GM18520 (cell line): ENCODE data around the gene OLFML3.
"Not testable (repeated sequence)": the region's sequence is repeated elsewhere in the genome, so short reads cannot be mapped to it uniquely, and the experiment has no call there.

Experiments
- ATAC-seq: cut with Tn5 transposase; IDR thresholded peaks from one replicate; pipeline ENCODE4 v1.9.1; 2021; ENCODE audit not compliant: unreplicated experiment

Gene OLFML3

DNA sequence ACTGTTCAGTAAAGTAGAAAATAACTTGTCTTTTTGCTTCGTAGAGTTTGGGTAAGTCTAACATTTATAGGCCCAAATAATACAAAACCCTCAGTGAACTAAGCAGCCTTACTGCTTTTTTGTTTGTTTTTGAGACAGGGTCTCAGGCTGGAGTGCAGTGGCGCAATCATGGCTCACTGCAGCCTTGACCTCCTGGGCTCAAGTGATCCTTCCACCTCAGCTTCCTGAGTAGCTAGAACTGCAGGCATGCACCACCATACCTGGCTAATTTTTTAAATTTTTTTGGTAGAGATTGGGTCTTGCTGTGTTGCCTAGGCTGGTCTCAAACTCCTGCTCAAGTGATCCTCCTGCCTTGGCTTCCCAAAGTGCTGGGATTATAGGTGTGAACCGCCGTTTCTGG lies 31.1 kb upstream of the OLFML3 start:
- ATAC-seq: not testable (repeated sequence)

DNA sequence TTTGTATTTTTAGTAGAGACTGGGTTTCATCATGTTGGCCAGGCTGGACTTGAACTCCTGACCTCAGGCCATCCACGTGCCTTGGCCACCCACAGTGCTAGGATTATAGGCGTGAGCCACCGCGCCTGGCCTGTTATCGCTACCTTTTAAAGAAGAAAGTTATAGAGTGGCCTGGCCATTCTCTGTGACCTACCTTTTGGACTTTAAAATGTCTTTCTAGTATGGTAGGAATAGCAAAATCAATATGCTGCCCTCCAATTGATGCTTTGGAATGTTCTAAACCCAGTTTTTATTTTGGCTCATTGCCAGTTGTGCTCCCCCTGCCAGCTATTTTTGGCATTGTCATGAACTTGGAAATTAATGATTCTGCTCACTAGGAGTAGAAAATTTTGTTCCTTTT lies 30.3 kb upstream of the OLFML3 start:
- ATAC-seq: no peak

DNA sequence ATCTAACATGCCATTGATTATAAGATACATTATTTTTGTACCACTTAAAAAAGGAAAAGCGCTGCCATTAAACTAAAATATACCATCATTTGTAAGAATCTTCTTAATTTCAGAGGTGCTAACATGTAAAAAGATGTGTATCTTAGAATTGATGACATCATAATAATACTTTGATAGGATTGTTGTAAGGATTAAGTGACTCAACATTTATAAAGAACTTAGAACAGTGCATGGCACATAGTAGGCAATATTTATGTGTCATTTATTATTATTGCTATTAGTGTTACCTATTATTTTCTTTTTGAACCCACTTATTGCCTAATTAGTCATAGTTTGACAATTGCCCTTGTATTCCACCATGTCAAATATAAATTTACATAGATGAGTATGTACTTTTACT lies 28.4 kb upstream of the OLFML3 start:
- no peak for ATAC-seq

DNA sequence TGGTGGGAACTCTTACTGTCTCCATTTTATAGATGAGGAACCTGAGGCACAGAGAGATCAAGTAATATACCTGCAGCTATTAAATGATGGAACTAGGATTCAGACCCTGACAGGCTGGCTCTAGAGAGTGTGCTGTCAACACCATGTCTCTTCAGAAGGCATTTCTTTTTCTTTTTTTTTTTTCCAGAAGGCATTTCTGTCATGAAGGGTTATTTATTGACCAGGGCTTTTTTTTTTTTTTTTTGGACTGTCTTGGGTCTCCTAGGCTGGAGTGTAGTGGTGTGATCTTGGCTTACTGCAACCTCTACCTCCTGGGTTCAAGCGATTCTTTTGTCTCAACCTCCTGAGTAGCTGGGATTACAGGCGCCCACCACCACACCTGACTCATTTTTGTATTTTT lies 27.6 kb upstream of the OLFML3 start:
- ATAC-seq: no peak

DNA sequence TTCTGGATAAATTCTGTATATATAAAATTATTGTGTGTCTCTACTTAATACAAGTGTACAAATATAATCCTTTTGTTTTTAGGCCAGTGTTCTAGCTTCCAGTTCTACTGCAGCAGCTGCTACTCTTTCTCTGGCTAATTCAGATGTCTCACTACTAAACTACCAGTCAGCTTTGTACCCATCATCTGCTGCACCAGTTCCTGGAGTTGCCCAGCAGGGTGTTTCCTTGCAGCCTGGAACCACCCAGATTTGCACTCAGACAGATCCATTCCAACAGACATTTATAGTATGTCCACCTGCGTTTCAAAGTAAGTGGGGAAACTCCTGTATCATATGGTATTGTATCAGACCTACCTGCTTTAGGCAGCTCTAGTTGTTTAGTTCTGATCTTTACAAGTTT lies 21.3 kb upstream of the OLFML3 start:
- ATAC-seq: no peak

DNA sequence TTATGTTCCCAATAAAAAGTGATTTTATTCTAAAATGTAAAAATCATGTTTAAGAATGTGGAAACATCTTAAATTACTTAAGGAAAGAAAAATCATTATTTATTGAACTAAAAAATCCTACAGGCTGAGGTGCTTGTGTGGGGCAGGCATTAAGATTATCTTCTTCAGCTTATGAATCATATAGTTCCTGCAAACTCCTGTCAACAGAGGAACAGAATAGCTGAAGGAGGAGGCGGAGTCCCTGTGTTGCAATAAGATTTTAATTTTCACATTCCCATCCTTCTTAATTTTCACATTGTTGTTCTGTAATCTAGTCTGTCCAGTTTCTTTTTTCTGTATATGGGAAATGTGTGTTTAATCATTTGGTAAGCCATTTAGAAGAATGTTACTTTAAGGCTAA lies 20.6 kb upstream of the OLFML3 start:
- ATAC-seq: no peak

DNA sequence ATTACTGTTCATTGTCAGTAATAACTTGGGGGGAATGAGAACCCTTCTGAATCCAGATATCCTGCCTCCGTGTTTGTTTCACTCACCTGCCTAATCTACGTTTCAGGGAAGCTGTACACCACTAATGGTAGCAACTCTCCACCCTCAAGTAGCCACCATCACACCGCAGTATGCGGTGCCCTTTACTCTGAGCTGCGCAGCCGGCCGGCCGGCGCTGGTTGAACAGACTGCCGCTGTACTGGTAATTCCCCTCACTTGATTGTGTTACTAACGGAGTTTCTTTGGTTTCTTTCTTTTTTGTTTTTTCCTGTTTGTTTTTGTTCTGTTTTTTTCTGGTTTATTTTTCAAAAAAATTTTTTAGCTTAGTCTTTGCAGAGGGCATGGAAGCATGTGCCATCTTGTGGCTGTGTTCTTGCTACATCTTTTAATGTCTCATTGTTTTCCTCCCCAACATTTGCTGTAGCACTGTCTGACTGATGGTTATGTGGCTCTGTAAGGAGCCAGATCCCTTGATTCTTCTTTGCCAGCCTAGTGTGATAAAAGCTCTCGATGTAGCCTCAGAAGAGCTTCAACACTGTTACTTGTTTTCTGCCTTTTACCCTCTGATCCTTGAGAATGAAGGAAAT lies 15.9 kb upstream of the OLFML3 start:
- no peak for ATAC-seq

DNA sequence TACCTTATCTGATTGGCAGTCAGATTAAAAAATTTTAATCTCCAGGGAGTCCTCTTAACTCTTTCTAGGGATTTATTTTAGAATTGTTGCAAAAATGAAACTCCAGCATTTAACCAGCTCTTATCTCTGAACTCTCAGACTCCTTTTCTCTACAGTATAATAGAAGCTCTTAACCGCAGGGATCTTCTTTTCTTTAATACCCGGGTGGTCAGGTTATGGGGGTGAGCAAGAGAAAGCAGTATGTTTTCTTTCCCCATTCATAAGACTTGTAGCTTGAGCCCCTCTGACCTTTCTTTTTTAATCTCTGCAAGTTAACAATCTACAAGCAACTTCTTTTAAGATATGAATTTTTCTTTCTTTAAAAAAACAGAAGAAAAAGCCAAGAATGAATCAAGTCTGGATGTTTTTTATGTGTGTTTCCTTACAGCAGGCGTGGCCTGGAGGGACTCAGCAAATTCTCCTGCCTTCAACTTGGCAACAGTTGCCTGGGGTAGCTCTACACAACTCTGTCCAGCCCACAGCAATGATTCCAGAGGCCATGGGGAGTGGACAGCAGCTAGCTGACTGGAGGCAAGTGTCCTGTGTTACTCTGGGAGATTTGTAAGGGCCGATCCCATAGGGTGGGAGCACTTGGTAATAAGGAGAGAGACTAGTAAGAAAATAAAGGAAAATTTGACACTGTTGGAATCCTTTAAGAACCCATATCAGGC lies 13.4 kb upstream of the OLFML3 start:
- no peak for ATAC-seq

DNA sequence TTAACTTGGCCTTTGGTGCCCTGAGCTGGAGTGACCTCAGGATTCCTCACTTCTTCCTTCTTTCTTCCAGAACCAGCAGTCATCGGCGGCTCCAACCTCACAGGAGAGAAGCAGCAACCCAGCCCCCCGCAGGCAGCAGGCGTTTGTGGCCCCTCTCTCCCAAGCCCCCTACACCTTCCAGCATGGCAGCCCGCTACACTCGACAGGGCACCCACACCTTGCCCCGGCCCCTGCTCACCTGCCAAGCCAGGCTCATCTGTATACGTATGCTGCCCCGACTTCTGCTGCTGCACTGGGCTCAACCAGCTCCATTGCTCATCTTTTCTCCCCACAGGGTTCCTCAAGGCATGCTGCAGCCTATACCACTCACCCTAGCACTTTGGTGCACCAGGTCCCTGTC lies 6.3 kb upstream of the OLFML3 start:
- no peak for ATAC-seq

DNA sequence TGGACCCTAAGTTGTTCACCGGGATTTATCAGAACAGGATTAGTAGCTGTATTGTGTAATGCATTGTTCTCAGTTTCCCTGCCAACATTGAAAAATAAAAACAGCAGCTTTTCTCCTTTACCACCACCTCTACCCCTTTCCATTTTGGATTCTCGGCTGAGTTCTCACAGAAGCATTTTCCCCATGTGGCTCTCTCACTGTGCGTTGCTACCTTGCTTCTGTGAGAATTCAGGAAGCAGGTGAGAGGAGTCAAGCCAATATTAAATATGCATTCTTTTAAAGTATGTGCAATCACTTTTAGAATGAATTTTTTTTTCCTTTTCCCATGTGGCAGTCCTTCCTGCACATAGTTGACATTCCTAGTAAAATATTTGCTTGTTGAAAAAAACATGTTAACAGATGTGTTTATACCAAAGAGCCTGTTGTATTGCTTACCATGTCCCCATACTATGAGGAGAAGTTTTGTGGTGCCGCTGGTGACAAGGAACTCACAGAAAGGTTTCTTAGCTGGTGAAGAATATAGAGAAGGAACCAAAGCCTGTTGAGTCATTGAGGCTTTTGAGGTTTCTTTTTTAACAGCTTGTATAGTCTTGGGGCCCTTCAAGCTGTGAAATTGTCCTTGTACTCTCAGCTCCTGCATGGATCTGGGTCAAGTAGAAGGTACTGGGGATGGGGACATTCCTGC lies 3.9 kb upstream of the OLFML3 start:
- no peak for ATAC-seq

DNA sequence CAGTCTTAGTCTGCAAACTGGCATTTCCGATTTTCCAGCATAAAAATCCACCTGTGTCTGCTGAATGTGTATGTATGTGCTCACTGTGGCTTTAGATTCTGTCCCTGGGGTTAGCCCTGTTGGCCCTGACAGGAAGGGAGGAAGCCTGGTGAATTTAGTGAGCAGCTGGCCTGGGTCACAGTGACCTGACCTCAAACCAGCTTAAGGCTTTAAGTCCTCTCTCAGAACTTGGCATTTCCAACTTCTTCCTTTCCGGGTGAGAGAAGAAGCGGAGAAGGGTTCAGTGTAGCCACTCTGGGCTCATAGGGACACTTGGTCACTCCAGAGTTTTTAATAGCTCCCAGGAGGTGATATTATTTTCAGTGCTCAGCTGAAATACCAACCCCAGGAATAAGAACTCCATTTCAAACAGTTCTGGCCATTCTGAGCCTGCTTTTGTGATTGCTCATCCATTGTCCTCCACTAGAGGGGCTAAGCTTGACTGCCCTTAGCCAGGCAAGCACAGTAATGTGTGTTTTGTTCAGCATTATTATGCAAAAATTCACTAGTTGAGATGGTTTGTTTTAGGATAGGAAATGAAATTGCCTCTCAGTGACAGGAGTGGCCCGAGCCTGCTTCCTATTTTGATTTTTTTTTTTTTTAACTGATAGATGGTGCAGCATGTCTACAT lies 2.5 kb upstream of the OLFML3 start:
- ATAC-seq: no peak

DNA sequence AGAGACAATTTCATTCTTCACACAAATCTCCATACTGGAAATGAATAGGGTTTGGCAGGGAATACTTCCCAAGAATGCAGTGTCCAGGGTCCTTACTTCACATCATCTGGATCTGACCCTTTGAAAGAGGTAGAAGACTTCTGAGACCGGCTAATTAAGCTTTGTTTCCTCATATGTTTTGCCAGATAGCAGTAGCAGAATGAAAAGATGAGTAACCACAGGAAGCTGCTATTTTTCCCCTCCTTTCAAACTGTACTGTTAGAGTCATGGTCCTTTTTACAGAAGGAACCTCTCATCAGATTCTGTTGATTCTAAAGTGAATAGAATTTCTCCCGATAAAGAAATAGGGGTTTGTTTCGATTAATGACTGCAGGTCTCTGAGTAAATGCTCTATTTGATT lies 1.4 kb upstream of the OLFML3 start:
- no peak for ATAC-seq

DNA sequence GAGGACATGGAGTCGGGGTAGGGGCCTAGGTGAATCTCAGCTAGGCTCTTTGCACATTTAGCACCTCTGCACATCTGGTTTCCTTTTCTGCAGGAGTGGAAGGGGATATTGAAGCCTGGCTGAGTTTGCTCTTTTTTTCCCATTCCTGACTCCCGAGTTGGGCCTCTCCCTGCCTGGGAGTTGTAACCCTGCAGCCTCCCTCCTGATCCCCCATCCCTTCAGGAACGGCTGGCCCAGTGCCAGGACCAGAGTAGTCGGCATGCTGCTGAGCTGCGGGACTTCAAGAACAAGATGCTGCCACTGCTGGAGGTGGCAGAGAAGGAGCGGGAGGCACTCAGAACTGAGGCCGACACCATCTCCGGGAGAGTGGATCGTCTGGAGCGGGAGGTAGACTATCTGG lies 836 bp downstream of the OLFML3 start:
- ATAC-seq: no peak

DNA sequence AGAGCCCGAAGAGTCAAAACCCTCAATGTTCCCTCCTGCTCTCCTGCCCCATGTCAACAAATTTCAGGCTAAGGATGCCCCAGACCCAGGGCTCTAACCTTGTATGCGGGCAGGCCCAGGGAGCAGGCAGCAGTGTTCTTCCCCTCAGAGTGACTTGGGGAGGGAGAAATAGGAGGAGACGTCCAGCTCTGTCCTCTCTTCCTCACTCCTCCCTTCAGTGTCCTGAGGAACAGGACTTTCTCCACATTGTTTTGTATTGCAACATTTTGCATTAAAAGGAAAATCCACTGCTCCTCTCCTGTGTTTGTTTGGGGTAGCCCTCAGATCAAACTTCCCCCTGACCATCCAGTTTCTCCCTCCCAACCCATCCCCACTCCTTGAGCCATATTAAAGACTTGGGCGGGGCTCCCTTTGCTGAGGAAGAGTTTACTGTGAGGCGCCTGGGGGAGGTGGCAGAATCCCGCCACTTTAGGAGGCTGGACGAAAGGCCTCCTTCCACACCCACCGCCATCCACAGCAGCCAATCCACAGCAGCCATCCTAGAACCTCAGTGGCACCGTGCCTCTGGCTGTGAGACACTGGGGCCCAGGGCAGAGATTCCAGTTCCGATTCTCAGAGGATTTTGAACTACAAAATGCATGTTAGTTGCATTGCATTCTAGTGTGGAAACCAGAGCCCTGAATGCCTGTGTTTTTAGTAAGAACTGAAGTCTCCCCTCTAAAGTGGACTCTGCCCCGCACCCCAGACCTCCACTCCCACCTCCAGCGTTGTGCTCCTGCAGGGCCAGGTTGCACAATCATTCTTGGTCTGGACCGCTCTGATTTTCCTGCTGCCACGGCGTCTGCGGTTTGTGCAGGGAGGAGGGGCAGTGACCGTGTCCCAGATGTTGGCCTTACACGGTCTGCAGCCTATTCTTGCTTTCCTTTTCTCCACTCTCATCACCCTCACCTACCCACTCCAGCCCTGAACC lies 3.0 kb downstream of the OLFML3 start:
- no peak for ATAC-seq

DNA sequence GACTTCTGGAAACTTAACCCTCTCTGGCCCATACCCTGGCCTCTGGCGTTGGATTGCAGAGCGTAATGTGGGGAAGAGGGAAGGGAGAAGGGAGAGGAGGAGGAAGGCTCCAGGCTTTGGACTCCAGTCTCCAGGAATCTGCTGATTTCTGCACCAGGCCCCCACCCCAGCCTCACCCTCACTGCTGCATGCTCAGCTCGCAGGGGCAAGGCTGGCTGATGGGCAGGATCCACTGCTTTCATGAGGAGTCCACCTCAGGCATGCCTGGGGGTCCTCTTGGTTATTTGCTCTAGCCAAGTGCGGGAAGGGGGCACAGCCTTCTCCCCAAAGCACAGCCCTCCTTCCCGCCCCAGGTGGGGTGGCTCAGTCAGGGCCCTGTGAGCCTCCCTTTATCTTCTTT lies 3.7 kb downstream of the OLFML3 start:
- no peak for ATAC-seq

DNA sequence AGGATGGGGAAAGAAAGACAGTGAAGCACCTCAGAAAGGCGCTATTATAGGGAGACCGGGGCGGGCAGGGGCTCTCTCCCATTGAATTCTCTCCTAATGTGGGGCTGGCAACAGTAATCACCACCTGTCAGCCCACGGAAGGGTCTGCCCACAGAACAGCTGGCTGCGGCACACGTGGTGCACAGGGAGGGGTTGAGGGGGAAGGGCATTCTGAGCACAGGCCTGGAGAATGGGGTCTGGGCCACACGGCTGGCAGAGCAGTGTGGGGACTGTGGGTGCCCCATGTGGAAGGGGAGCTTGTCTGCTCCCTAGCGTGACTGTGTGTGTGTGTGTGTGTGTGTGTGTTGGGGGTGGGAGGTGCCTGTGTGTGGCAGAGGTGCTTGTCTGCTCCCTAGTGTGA lies 4.1 kb downstream of the OLFML3 start:
- no peak for ATAC-seq

DNA sequence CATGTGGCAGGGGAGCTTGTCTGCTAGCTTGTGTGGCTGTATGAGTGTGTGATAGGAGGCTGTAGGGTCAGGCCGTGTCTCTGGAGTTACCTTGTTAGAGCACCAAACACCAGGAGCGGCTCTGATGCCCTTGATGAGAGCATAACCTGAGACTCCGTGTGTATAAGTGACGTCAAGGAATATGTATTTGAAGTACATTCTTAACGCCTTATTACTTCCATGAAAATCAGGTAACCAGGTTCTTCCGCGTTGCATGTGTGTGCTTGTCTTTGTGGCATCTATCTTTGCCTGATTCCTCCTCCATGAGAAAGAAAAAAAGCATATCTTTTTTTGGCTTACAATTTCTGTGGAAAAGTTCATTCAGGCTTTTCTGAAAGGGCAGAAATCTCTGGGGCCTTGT lies 4.6 kb downstream of the OLFML3 start:
- no peak for ATAC-seq

DNA sequence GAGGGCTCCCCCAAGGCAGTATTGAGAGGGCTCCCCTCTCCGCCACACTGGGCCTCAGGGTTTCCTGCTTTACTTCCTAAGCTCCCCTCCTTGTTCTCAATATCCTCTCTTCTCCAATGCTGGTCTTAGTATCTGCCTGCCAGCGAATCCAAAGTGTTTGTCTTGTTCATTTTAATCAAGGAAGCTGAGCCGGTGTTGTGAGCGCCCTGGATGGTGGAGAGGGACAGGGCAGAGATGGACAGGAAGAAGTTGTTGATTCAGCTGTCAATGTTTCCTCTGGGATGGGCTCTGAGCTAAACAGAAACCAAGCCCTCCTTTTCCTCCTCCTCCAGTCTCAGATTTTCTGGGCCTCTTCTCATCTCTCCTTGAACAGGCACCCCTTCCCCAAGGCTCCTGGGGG lies 5.4 kb downstream of the OLFML3 start:
- ATAC-seq: no peak

DNA sequence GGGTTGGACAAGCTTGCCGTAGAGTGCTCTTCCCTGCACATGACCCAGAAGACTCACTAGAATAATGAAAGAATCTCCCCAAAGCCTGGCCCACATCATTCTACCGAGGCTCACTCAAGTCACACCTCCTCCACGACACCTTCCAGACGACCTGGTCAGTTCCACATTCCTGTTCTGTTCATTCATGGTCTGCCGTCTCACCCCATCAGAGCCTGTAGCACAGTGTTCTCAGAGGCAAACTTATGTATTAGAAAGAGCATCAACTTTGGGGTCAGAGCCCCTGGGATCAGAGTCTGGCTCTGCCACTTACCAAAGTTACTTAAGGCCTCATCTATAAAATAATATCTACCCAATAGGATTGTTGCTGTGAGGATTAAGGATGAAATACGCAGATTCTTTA lies 7.5 kb downstream of the OLFML3 start:
- ATAC-seq: no peak

DNA sequence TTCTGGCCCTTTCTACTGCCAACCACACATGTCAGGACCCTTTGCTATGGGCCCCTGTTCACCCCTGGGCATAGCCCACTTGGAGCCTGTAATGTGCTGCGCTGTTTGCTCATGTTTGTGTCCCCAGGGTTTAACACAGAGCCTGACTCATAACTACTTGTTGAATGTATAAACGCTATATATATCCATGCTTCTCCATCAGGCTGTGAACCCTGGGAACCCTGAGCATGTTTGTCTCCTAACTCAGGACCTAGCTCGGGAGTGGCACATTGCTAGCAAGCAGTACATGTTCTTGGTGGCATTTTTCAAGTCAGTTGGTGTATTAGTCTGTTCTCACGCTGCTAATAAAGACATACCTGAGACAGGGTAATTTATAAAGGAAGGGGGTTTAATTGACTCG lies 8.0 kb downstream of the OLFML3 start:
- no peak for ATAC-seq

DNA sequence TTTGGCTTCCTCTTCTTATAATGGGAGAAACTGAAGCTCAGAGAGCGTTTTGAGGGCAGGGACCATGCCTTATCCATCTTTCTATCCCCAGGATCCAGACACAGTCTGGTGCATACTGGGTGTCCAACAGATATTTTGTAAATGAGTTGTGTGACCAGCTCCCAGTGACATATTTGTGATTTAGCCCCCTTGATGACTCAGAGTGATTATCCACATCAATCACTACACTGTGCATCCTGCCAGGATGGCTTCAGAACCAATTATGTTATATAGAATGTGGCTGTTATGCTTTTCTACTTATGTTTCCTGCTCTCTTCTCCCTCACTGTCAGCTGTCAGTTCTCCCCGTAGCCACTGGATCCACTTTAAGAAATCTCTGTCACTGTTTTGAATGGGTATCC lies 11.3 kb downstream of the OLFML3 start:
- no peak for ATAC-seq
